ENCODE measurements around the gene CR1L.
"Not testable (repeated sequence)": the region's sequence is repeated elsewhere in the genome, so short reads cannot be mapped to it uniquely, and the experiment has no call there.

Gene CR1L

DNA sequence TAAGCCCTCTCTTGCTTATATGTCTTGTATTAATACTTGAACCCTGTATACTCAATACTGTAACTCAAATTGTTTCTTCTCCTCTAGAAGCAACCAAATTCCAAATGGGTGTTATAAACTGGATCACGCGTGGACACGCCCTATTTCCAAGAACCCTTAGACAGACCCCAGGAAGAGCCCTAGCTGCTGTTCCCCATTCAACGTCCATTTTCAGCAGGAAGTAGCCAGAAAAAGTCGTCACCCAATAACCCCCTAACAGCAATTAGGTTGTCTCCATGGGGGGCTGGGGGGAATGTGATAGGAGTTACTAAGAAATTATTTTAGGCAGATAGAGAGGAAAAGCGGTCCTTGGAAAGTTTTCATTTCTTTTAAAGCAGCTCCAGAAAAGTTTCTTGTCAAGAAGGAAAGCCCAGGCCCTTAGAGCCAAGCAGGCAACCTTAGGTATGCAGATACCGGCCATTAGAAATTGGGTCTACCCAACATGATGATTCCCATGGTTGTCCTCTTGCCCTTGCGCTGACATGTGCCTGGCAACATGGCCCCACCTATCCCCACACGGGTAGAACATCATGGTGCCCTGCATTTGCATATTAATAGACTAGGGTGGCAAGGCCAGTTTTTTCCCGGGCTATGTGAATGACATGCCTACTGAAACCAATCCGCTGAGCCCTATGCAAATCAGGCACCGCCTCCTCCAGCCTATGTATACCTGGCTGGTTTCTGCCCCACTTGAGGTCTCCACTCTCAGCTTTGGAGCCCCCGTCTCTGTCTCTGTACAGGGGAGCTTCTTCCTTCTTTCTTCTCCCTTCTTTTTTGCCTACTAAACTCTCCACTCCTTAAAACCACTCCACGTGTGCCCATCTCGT is 102.9 kb downstream of the CR1L start:
- DNase-seq: no peak

DNA sequence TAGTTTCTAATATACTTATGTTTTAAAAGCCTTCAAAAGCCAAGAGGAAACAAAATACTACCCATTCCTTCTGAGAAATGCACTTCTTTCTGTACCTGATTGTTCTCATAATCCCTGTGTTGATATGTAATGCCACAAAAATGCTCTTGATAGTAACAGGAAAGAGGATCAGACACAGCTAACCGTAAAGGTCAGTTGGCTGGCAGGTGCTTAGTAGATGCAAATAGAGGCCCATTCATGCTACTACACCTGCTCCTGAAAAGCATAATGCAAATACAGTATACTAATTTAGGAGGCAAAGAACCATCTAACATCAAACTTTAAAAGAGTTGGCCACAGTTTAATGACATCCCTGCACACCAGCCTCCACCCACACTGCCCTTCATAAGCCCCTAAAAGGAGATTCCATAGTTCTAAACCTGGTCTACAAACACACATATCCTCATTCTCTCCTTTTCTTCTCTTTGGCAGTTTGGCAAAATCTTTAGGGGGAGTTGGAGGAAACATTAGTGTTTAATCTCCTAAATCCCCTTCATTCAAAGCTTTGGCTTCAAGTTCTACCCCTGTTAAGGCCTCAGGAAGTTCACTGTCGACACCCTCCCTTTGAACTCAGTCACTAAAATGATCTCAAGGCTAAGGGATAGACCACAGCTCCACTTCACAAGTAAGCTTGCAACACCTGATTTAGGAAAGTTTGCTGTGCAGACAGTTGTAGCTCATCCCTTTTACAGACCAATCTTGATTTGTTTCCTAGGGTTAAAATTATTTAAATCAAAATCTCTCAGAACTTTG is 104.0 kb downstream of the CR1L start:
- DNase-seq: no peak

DNA sequence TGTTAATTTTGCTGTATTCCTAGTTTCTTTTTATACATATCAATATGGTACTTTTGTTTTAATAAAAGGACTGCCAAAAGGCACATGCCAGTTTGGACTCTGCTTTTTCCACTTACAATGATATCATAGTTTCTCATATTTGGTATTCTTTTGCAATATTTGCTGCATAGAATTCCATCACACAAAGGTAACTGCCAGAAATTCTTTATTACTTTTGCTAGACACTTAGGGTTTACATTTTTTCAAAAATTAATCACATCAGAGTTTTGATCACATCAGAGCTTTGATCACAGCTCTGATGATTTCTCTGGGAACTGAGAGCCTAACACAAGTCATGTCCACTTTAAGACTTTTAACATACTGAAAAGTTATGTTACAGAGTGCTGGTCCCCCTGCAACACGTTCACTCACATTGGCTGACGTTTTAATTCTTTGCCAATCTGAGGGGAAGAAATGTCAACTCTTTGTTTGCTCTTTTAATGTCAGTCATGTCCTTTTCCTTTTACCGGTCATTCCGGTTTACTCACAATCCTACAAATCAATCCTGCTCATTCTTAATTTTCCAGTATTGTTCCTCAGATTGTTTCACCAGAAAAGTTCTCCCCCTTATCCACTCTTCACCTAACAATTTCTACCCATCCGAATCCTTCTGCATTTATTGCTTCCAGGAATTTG is 105.8 kb downstream of the CR1L start:
- DNase-seq: no peak

DNA sequence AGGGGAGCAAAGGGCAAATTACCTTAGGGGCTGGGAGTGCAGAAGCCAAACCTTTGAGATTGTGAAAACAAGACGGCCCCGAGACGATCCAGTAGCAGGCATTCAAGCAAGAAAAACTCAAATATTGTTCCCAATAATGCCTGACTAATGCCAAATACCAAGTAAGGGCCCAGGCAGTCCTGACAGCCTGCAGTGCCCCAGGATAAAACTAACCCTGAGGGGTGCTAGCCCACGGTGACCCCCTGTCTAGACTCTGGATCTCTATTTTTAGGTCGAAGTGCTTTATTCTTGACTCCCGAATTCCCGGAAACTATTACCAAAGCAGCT is 106.5 kb downstream of the CR1L start:
- DNase-seq: not testable (repeated sequence)

DNA sequence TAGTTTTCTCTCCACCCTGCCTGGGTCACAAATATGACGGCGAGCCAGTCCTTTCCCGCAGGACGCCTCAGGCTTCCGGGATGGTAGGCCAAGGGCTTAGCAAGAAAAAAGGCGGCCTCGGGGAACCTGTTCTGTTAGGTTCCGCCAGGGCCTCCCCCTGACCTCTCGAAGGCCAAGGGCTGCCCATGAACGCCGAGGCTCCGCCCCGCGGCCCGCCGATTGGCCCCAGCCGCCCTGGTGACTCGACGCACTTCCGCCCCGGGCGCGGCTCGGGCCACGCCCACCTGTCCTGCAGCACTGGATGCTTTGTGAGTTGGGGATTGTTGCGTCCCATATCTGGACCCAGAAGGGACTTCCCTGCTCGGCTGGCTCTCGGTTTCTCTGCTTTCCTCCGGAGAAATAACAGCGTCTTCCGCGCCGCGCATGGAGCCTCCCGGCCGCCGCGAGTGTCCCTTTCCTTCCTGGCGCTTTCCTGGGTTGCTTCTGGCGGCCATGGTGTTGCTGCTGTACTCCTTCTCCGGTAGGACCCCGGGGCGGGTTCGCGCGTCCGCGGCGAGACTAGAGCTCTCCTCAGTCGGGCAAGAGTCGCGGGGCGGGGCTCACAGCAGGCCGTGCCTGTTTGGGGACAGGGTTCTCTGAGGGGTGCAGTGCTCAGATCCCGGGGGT is 107.0 kb downstream of the CR1L start, which contains the start of gene CD46:
CD46 (plus strand) TSS at position 265 of the 666 bp plus-strand sequence; CDS start at position 424, 159 bp downstream.
- DNase-seq: peak; percentile 96

DNA sequence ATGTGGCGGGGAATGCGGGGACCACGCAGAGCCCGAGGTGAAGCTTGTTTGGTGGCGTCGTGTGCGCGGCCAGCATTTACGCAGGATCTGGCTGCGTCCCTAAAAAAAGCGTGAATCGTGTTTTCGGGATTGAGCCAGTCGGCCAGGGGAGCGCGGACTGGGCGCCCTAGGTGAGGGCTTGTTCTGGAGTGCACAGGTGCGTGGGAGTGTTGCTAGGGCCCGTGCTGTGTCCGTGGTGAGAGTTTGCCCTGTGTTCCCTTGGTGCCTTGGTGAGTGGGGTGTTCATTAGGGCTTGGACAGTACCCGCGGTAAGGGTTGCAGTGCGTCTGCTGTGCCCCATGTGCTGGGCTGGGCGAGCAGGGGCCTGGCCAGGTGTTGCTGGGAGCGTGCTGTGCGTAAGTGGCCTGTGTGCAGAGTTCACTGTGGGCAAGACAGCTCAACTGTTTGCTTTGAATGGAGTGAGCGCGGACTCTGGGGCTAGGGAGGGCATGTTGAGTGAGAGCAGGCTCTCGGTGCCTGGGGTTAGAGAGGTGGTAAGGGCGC is 107.6 kb downstream of the CR1L start:
- no peak for DNase-seq

DNA sequence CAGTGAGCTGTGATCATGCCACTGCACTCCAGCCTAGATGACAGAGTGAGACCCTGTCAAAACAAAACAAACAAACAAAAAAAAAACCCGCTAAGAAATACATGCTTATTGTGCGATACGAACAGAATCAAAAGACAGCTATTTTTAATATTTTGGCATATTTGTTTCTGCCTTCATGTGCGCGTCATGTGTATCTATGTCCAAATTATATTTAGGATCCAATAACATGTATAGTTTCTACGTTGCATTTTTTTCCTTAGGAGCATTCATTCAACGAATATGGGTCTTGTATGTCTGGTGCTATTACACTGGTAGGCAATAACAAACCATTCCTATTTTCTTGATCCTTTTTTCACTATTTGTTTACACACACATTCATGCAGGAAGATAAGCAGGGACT is 108.7 kb downstream of the CR1L start:
- DNase-seq: no peak

DNA sequence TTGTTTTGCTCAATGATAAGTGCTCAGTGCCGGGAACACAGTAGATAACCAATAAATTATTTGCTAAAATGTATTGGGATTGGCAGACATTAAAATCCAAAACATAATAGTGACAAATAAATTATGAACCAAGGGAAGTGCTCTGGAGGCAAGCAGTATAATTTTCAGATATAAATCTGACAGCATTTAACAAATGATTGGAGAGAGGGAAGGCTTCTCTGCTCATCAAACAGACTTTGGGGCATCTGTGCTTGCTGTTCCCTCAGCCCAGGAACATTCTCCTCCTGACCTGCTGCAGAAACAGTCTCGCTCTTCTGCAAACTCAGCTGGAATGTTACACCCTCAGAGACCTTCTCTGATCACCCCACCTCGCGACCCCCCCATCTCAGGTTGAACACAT is 109.1 kb downstream of the CR1L start:
- no peak for DNase-seq

DNA sequence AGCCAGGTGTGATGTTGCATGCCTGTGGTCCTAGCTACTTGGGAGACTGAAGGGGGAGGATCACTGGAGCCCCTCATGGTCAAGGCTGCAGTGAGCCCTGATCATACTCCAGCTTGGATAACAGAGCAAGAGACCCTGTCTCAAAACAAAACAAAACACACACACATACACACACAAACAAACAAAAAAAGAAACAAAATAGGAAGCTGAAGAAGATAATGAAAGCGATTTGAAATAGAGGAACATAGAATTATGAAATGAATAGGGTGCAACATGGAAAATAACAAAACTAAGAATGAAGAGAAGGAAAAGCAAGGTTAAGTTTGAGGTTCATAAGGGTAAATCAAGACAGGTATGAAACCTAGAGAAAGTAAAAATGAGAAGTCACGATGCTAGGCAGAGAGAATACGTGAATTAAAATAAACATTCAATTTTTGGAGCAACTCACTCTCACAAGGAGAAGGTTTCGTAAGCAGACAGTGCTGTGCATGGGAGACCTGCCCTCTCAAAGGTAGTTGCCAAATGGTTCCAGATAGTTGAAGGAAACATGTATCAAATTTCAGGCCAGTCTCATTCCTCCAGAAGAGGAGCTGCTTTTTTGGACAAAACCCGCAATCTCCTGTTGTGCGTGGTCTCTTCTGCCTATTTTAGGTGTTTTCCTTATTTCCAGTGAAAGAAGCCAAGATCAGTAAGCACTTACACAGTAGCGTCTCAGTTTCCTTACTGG is 110.2 kb downstream of the CR1L start:
- no peak for DNase-seq

DNA sequence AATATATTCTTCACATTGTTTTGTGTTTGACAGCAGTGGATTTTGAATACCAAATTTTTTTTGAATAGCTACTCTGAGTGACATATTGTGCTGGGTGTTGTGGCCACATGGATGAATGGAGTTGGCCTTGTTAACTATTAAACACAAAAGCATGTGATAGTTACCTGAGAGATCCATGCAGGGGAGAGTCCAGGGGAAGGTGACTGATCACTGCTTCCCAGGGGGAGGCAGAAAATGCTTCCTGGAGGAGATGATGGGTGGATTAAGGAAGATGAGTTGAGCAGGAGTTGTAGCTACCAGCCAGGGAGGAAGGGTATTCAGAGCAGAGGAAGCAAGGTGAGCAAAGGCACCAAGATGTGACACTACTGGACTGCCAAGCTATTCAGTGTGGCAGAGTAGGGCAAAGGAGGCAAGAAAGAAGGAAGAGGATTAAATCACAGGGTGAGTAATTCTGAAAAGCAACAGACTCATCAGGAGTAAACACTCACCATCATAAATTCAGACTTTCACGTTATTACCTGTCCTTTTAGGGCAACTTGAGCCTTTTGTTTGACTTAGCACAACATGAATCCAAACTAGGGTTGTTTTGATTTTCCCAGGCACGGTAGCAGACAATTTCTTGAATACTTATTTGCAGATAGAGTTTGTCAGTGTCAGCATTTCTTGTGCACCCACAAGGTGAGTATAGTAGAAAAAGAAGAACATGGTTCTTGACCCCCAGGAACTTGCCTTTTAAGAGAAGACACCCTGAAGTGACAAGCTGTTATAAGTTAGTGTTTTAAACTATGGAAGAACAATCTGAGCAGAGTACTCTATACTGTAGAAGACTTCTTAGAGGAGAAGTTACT is 111.1 kb downstream of the CR1L start:
- no peak for DNase-seq

DNA sequence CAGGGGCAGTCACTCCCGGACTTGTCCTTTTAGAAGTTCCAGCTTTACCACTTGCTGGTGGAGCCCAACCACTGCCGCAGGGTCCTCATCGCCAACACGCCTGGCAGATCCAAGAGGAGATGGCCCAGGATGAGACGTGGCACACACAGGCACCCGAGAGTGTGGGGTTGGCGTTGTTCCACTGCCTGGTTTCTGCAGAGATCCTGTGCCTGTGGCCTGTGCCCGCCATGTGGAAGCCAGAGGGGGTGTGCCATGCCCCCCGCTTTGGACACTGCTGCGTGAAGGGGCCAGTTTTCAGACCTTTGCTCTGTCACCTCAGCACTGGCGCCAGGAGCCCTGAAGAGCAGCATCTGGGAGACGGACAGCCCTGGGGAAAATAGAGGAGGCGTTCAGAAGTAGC is 117.7 kb downstream of the CR1L start:
- no peak for DNase-seq

DNA sequence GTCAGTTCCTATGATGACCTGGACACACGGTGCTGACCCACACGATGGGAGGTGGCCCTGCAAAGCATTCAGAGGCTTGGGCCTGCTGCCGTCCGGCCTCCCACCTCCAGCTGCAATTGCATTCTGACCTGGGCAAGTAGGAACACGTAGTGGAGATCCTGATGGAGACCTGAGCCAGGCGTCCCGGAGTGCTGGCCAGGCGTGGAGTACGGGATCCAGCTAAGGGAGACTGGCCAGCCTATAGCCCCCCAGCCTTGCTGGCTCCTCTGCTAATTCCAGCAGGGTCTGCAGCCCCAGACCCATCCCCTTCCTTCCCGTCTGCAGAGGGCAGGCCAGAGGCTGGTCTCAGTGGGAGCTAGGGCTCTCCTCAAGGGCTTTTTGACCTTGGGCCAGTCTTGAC is 118.2 kb downstream of the CR1L start:
- no peak for DNase-seq

DNA sequence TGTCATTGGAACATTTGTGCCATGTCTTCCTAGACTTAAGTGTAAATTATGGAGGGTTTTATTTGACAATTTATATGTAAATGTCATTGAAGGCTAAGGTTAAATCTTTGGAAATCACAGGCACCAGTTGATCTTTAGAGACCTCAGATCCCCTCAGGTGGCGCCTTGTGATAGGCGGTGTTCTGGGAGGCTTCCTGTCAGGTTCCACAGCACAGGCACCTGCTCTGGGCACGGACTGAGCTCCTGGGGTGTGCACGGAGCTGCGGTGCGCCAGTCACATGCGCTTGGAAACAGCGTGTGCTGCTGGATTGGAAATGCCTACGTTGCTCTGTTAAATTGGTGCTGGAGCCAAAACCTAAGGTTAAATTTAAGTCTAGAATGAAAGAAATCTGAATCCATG is 119.0 kb downstream of the CR1L start:
- no peak for DNase-seq

DNA sequence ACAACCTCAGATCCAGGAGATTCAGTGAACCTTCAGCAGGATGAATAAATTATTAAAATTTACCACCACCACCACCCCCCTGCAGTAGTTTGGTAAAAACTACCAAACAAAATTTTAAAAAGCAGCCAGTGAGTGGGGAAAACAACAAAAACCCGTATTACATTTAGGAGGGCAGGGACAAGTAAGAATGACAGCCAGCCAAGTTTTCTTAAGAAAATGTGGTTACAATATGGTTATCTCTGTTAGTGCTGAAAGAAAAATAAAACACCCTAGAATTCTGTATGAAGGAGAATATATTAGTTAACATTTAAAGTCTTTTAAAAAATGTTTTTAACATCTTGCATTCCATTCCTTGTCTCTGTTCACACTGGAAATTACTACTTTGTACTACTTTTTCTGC is 121.6 kb downstream of the CR1L start:
- DNase-seq: no peak

DNA sequence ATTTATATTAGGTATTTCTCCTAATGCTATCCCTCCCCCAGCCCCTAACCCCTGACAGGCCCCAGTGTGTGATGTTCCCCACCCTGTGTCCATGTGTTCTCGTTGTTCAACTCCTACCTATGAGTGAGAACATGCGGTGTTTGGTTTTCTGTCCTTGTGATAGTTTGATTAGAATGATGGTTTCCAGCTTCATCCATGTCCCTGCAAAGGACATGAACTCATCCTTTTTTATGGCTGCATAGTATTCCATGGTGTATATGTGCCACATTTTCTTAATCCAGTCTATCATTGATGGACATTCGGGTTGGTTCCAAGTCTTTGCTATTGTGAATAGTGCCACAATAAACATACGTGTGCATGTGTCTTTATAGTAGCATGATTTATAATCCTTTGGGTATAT is 125.6 kb downstream of the CR1L start:
- DNase-seq: not testable (repeated sequence)

Data from right hindlimb (tissue), 1 donor.